T-helper 17 cell (primary cell): ENCODE measurements around the gene CHD6. TPM values are rescaled to one million over a fixed set of nuclear protein-coding genes. Genes with fewer than 3 reads are reported as not detected.

ENCODE experiments used
- ATAC-seq: fragments of 150-1000 bp; cut with Tn5 transposase; 2 replicates; pipeline ENCODE4 v1.10.0; 2021; ENCODE audit warnings: mild to moderate bottlenecking, moderate library complexity
- DNase-seq, 3 donors: peaks; one replicate each; pipeline versions ENCODE4 v3.0.0 to v3.0.0-alpha.2; 2020 to 2021
- H3K9me3 ChIP-seq: one replicate; pipeline ENCODE4 v1.7.0; 2013; ENCODE audit warnings: low read length, mild to moderate bottlenecking; ENCODE audit not compliant: control insufficient read depth, poor library complexity, severe bottlenecking
- H3K27ac Mint-ChIP-seq: one replicate; pipeline ENCODE4 v1.8.0; 2022; ENCODE audit warnings: mild to moderate bottlenecking, moderate library complexity, mixed read lengths
- H3K27me3 Mint-ChIP-seq: one replicate; pipeline ENCODE4 v1.8.0; 2022; ENCODE audit warnings: mixed read lengths
- H3K36me3 Mint-ChIP-seq: one replicate; pipeline ENCODE4 v1.8.0; 2022; ENCODE audit warnings: low read depth, mixed read lengths
- H3K4me1 Mint-ChIP-seq: one replicate; pipeline ENCODE4 v1.8.0; 2022; ENCODE audit warnings: mild to moderate bottlenecking, mixed read lengths
- H3K4me3 Mint-ChIP-seq: one replicate; pipeline ENCODE4 v1.8.0; 2022; ENCODE audit warnings: mild to moderate bottlenecking, moderate library complexity, mixed read lengths
- total RNA-seq, 4 donors: library from RNA in 2 of 4; stranded (reverse) in 2 of 4; gene quantifications; one replicate each; pipeline ENCODE4 v1.2.3 and lab custom pipeline; 2022 to 2026

The CHD6 gene
- total RNA-seq, 2 donors from 2014 or later: 83.3 to 87.0 TPM

- no peak overlapping the region for H3K4me3 Mint-ChIP-seq
- no peaks in the 10 kb centered on the region for H3K36me3 Mint-ChIP-seq
- H3K4me1 Mint-ChIP-seq: peaks cover 2% of the 10 kb centered on the region
- no peak for ATAC-seq
- H3K9me3 ChIP-seq: no peaks in the 10 kb centered on the region
- no peaks in the 10 kb centered on the region for H3K27me3 Mint-ChIP-seq
- DNase-seq: no peak
- H3K27ac Mint-ChIP-seq: no peak overlapping the region
Observed at GRCh38 chr20:41357424-41358163, 260.6 kb downstream of the CHD6 start.

- H3K27ac Mint-ChIP-seq: no peak overlapping the region
- H3K36me3 Mint-ChIP-seq: no peaks in the 10 kb centered on the region
- ATAC-seq (no peak), DNase-seq (no peak)
- H3K27me3 Mint-ChIP-seq: no peaks in the 10 kb centered on the region
- no peak overlapping the region for H3K4me3 Mint-ChIP-seq
- peaks cover 2% of the 10 kb centered on the region for H3K4me1 Mint-ChIP-seq
- H3K9me3 ChIP-seq: no peaks in the 10 kb centered on the region
Observed at GRCh38 chr20:41356951-41357350, 261.2 kb downstream of the CHD6 start.

- no peaks in the 10 kb centered on the region for H3K9me3 ChIP-seq
- ATAC-seq (no peak), DNase-seq (no peak)
- Mint-ChIP-seq H3K27ac (no peak overlapping the region), H3K27me3 (no peaks in the 10 kb centered on the region), H3K36me3 (no peaks in the 10 kb centered on the region), H3K4me1 (peaks cover 2% of the 10 kb centered on the region), H3K4me3 (no peak overlapping the region)
Observed at GRCh38 chr20:41355598-41356203, 262.5 kb downstream of the CHD6 start.

GRCh38 chr20:41355192-41355591 is 263.0 kb downstream of the CHD6 start:
- H3K27me3 Mint-ChIP-seq: peaks cover 4% of the 10 kb centered on the region
- H3K27ac Mint-ChIP-seq: no peak overlapping the region
- DNase-seq: no peak
- no peak overlapping the region for H3K4me3 Mint-ChIP-seq
- no peaks in the 10 kb centered on the region for H3K9me3 ChIP-seq
- ATAC-seq: no peak
- peaks cover 5% of the 10 kb centered on the region for H3K4me1 Mint-ChIP-seq
- no peaks in the 10 kb centered on the region for H3K36me3 Mint-ChIP-seq

- Mint-ChIP-seq H3K27ac (no peak overlapping the region), H3K4me3 (no peak overlapping the region), H3K36me3 (no peaks in the 10 kb centered on the region), H3K27me3 (peaks cover 5% of the 10 kb centered on the region), H3K4me1 (peaks cover 5% of the 10 kb centered on the region)
- no peak for DNase-seq
- no peak for ATAC-seq
- no peaks in the 10 kb centered on the region for H3K9me3 ChIP-seq
Observed at GRCh38 chr20:41353530-41353929, 264.6 kb downstream of the CHD6 start.

- no peak overlapping the region for H3K4me3 Mint-ChIP-seq
- H3K4me1 Mint-ChIP-seq: peaks cover 5% of the 10 kb centered on the region
- ATAC-seq: no peak
- H3K9me3 ChIP-seq: no peaks in the 10 kb centered on the region
- H3K27ac Mint-ChIP-seq: no peak overlapping the region
- DNase-seq: no peak
- H3K27me3 Mint-ChIP-seq: peaks cover 5% of the 10 kb centered on the region
- H3K36me3 Mint-ChIP-seq: no peaks in the 10 kb centered on the region
Observed at GRCh38 chr20:41352666-41353065, 265.5 kb downstream of the CHD6 start.

GRCh38 chr20:41352106-41352505 is 266.1 kb downstream of the CHD6 start:
- ATAC-seq: no peak
- DNase-seq: no peak
- Mint-ChIP-seq H3K4me3 (no peak overlapping the region), H3K36me3 (no peaks in the 10 kb centered on the region), H3K27ac (no peak overlapping the region), H3K27me3 (peaks cover 5% of the 10 kb centered on the region), H3K4me1 (peaks cover 6% of the 10 kb centered on the region)
- H3K9me3 ChIP-seq: no peaks in the 10 kb centered on the region
